Psoas muscle (tissue), 8 donors: Measurements from ENCODE around the gene TSNAX. TPM values are rescaled to one million over a fixed set of nuclear protein-coding genes. Genes with fewer than 3 reads are reported as not detected.

Experiments used
- ATAC-seq, 4 donors: fragments of 200-7000 bp; cut with Tn5 transposase; one replicate each; pipeline ENCODE4 v1.9.1; 2020; ENCODE audit warnings: moderate library complexity in 3 of 4, mild to moderate bottlenecking in 2 of 4
- DNase-seq, 2 donors: peaks; one replicate each; pipeline ENCODE4 v3.0.0-alpha.2; 2020
- H3K27ac ChIP-seq: fragments of 200-600 bp; one replicate; pipeline ENCODE4 v1.8.0; 2022
- H3K27me3 ChIP-seq, 3 donors: fragments of 200-600 bp in 1 of 3; one replicate each; pipeline versions ENCODE4 v1.6.1 to v1.8.0; 2013 to 2022; ENCODE audit warnings: low read length in 2 of 3, mild to moderate bottlenecking in 2 of 3, moderate library complexity in 1 of 3; ENCODE audit not compliant: insufficient read depth in 3 of 3
- H3K36me3 ChIP-seq, 2 donors: fragments of 200-600 bp in 1 of 2; one replicate each; pipeline versions ENCODE4 v1.6.1 to v1.8.0; 2013 to 2022; ENCODE audit warnings: low read depth in 1 of 2, mild to moderate bottlenecking in 1 of 2, moderate library complexity in 1 of 2; ENCODE audit not compliant: insufficient read depth in 1 of 2
- H3K4me1 ChIP-seq: fragments of 200-600 bp; one replicate; pipeline ENCODE4 v1.8.0; 2022
- H3K4me3 ChIP-seq: fragments of 200-600 bp; one replicate; pipeline ENCODE4 v1.8.0; 2022; ENCODE audit warnings: mild to moderate bottlenecking
- H3K9me3 ChIP-seq: fragments of 200-600 bp; one replicate; pipeline ENCODE4 v1.8.0; 2022
- WGBS, 3 donors: extraction: QIAGEN DNeasy Blood & Tissue Kit; methylation state at CpG; one replicate each; pipeline versions ENCODE4 v1.1.6 to v1.1.7; 2013; 5-methylcytosine and 5-hydroxymethylcytosine counted together
- intact Hi-C, 2 donors: fragments of 100-400 bp; cut with DNase I; formaldehyde crosslinking; loops; one replicate each; pipeline versions ENCODE4 v1.11.0 to v1.14.2; 2022
- polyA plus RNA-seq, 3 donors: library from polyadenylated mRNA; stranded (reverse); fragments of 200-250 nt; gene quantifications; one replicate each; pipeline ENCODE4 v1.2.3, GENCODE V29; 2013
- total RNA-seq, 4 donors: library from RNA; stranded (reverse); fragmentation: NEBNext Ultra II Directional in 2 of 4; extraction: Animal tissue kit (Norgen Biotek cat#: 25700) in 2 of 4; gene quantifications; one replicate each; pipeline versions ENCODE4 v1.2.1 to v1.2.4, GENCODE V29; 2021 to 2023
- TF ChIP-seq, protein P1 (sequence below): fragments of 200-600 bp; IDR thresholded peaks from one replicate; pipeline ENCODE4 v1.8.0; 2022; ENCODE audit warnings: antibody characterized with exemption
- donor health status: healthy with polysubstance abuse.
- donor health status: DM: no; HTN: no; CAD: no; lungs with moderate emphysema.
- donor health status: Bipolar disorder and iron deficiency.
- donor health status: healthy.
- donor health status: DM: yes; HTN: yes; CAD: no.
- donor health status: DM: no; HTN: no; CAD: no.
- donor health status: DM: no; HTN: no; CAD: no.
- donor health status: DM: yes; HTN: yes; CAD: no.

Gene TSNAX
- total and polyA plus RNA-seq, 7 donors = 18.0 to 108 (median 41.3) TPM

GRCh38 chr1:231533240-231533639, 4.8 kb downstream of the TSNAX start:
- WGBS, 3 donors = 84 to 94% (median 91%) methylated on average over 7 of the region's 7 CpGs
- Histone ChIP-seq H3K27ac (peak overlapping the region; percentile 27), H3K4me1 (peaks cover 71% of the 10 kb centered on the region), H3K9me3 (no peaks in the 10 kb centered on the region), H3K4me3 (no peak overlapping the region), H3K27me3 (no peaks in the 10 kb centered on the region), H3K36me3 (peaks cover 0 to 49% of the 10 kb centered on the region in 2 donors)
- DNase-seq (no peak), ATAC-seq (no peak)
- TF ChIP-seq, protein P1, sequence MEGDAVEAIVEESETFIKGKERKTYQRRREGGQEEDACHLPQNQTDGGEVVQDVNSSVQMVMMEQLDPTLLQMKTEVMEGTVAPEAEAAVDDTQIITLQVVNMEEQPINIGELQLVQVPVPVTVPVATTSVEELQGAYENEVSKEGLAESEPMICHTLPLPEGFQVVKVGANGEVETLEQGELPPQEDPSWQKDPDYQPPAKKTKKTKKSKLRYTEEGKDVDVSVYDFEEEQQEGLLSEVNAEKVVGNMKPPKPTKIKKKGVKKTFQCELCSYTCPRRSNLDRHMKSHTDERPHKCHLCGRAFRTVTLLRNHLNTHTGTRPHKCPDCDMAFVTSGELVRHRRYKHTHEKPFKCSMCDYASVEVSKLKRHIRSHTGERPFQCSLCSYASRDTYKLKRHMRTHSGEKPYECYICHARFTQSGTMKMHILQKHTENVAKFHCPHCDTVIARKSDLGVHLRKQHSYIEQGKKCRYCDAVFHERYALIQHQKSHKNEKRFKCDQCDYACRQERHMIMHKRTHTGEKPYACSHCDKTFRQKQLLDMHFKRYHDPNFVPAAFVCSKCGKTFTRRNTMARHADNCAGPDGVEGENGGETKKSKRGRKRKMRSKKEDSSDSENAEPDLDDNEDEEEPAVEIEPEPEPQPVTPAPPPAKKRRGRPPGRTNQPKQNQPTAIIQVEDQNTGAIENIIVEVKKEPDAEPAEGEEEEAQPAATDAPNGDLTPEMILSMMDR = no peak
- intact Hi-C loops = no loop called here

GRCh38 chr1:231534703-231535159, 6.3 kb downstream of the TSNAX start:
- peak overlapping the region; percentile 81 for H3K27ac ChIP-seq

DNA sequence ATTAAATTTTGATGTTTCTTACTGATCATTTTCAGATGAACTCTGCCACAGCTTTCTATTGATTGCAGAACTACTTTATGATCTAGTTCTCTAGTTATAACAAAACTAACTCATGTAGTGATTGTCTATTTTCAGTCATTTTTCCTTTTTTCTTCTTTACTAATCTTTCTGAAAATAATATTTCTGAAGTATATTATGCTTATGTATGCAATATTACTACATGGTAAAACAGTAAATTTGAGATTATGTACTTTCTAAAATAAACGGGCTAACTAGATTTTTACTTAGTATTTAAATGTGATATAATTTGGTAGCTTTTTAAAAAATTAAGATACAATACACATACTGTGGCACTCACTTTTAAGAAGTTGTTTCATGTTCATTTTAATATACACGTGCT, 7.6 kb downstream of the TSNAX start:
- Histone ChIP-seq H3K4me1 (peaks cover 57% of the 10 kb centered on the region), H3K9me3 (no peaks in the 10 kb centered on the region), H3K27ac (peak overlapping the region; percentile 81), H3K36me3 (peaks cover 0 to 49% of the 10 kb centered on the region in 2 donors), H3K27me3 (no peaks in the 10 kb centered on the region), H3K4me3 (peak overlapping the region; percentile 45)
- TF ChIP-seq, protein P1 = no peak
- DNase-seq (no peak), ATAC-seq (no peak)
- WGBS, 3 donors = 85 to 86% (median 86%) methylated on average over 2 of the region's 2 CpGs
- intact Hi-C loops = loop anchor here in 1 of 2 donors (5.0 kb wide), 1 partner anchor 179 kb away; no protein-coding TSS in a partner anchor

More at GRCh38 chr1:231534703-231535159, 6.3 kb downstream of the TSNAX start:
- TF ChIP-seq, protein P1 = no peak
- Histone ChIP-seq H3K4me1 (peaks cover 65% of the 10 kb centered on the region), H3K4me3 (peak overlapping the region; percentile 45), H3K27me3 (no peaks in the 10 kb centered on the region), H3K36me3 (peaks cover 0 to 57% of the 10 kb centered on the region in 2 donors), H3K9me3 (no peaks in the 10 kb centered on the region)
- DNase-seq = no peak
- 20 to 31% (median 28%) methylated on average over 4 of the region's 4 CpGs for WGBS, 3 donors
- intact Hi-C loops = loop anchor here in 1 of 2 donors (5.0 kb wide), 1 partner anchor 177 kb away; no protein-coding TSS in a partner anchor
- peak; percentile 89 to 95 (median 94) for ATAC-seq

DNA sequence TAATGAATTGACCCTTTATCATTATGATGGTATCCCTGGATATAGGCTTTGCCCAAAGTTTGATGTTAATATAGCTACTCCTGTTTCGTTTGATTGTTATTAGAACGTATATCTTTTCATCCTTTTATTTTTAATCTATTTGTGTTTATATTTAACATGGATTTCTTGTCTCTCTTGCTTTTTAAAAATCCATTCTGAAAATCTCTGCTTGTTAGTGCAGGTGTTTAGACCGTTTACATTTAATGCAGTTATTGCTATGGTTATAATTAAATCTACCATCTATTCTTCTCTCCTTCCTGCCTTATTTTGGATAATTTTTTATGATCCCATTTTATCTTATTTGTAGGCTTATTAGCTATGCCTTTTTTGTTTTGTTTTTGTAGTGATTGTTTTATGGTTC, 12.4 kb downstream of the TSNAX start:
- Histone ChIP-seq H3K4me3 (no peak overlapping the region), H3K9me3 (no peaks in the 10 kb centered on the region), H3K4me1 (peaks cover 24% of the 10 kb centered on the region), H3K36me3 (peaks cover 0 to 61% of the 10 kb centered on the region in 2 donors), H3K27ac (no peak overlapping the region), H3K27me3 (no peaks in the 10 kb centered on the region)
- ATAC-seq (no peak), DNase-seq (no peak)
- WGBS, 3 donors = 95 to 97% (median 96%) methylated on average over 3 of the region's 3 CpGs
- intact Hi-C loops = no loop called here
- TF ChIP-seq, protein P1 = no peak

- no peaks in the 10 kb centered on the region for H3K27me3 ChIP-seq
- intact Hi-C loops = no loop called here
- WGBS, 3 donors = 73 to 89% (median 84%) methylated on average over 2 of the region's 2 CpGs
- no peak overlapping the region for H3K4me3 ChIP-seq
- peaks cover 0 to 51% of the 10 kb centered on the region in 2 donors for H3K36me3 ChIP-seq
- no peak for ATAC-seq
- no peak overlapping the region for H3K27ac ChIP-seq
- no peak for DNase-seq
- no peaks in the 10 kb centered on the region for H3K9me3 ChIP-seq
- H3K4me1 ChIP-seq = peaks cover 14% of the 10 kb centered on the region
- TF ChIP-seq, protein P1 = no peak
These were observed 13.4 kb downstream of the TSNAX start for GRCh38 chr1:231541842-231542241.
